DOHH2 (cell line): ENCODE results near the gene HOXB1.

Experiments
- H3F3A ChIP-seq: fragments of 200-600 bp; sonication (generic), shearing (Covaris generic); 2 replicates; pipeline ENCODE4 v1.6.0; 2016; ENCODE audit warnings: antibody characterized with exemption, mild to moderate bottlenecking; ENCODE audit not compliant: control insufficient read depth, insufficient read depth
- H3K27ac ChIP-seq: fragments of 200-600 bp; sonication (generic); 2 replicates; pipeline ENCODE4 v1.5.1; 2014; ENCODE audit warnings: low read depth, mild to moderate bottlenecking, low read length, moderate library complexity
- H3K27me3 ChIP-seq: fragments of 200-600 bp; sonication (generic); 2 replicates; pipeline ENCODE4 v1.6.1; 2014; ENCODE audit warnings: mild to moderate bottlenecking, low read length, mixed read lengths; ENCODE audit not compliant: control insufficient read depth
- H3K36me3 ChIP-seq: fragments of 200-600 bp; sonication (generic); 2 replicates; pipeline ENCODE4 v1.6.1; 2014; ENCODE audit warnings: mild to moderate bottlenecking, low read length, moderate library complexity, mixed read lengths; ENCODE audit not compliant: control insufficient read depth
- H3K4me1 ChIP-seq: fragments of 200-600 bp; sonication (generic); 2 replicates; pipeline ENCODE4 v1.6.1; 2014; ENCODE audit warnings: mild to moderate bottlenecking, low read length, mixed read lengths; ENCODE audit not compliant: control insufficient read depth
- H3K4me2 ChIP-seq: fragments of 200-600 bp; sonication (generic); 2 replicates; pipeline ENCODE4 v1.6.0; 2014; ENCODE audit warnings: mild to moderate bottlenecking, low read length, moderate library complexity
- H3K4me3 ChIP-seq: fragments of 200-600 bp; sonication (generic); 2 replicates; pipeline ENCODE4 v1.5.1; 2014; ENCODE audit warnings: mild to moderate bottlenecking, low read length, mixed read lengths
- H3K79me2 ChIP-seq: fragments of 200-600 bp; sonication (generic); 2 replicates; pipeline ENCODE4 v1.6.1; 2014; ENCODE audit warnings: mild to moderate bottlenecking, low read length, mixed read lengths; ENCODE audit not compliant: control insufficient read depth
- H3K9me2 ChIP-seq: fragments of 200-600 bp; sonication (generic); replicated peaks from 2 replicates; pipeline ENCODE4 v1.6.1; 2014; ENCODE audit warnings: mild to moderate bottlenecking, low read length, mixed read lengths; ENCODE audit not compliant: control insufficient read depth
- H3K9me3 ChIP-seq: fragments of 200-600 bp; sonication (generic); 2 replicates; pipeline ENCODE4 v1.6.1; 2014; ENCODE audit warnings: antibody characterized with exemption, low read length, mixed read lengths; ENCODE audit not compliant: control insufficient read depth, insufficient read depth
- H4K20me1 ChIP-seq: fragments of 200-600 bp; sonication (generic); 2 replicates; pipeline ENCODE4 v1.6.0; 2014; ENCODE audit warnings: low read depth, mild to moderate bottlenecking, antibody characterized with exemption, low read length, moderate library complexity; ENCODE audit not compliant: control insufficient read depth, insufficient read depth
- EZH2phosphoT487 ChIP-seq: fragments of 200-600 bp; sonication (generic); IDR thresholded peaks from 2 replicates; pipeline ENCODE4 v1.6.1; 2017; ENCODE audit warnings: borderline replicate concordance, mild to moderate bottlenecking, antibody characterized with exemption, low read length, moderate library complexity, mixed read lengths
- TF ChIP-seq, protein P1 (sequence below): fragments of 200-600 bp; sonication (generic); IDR thresholded peaks from one replicate; pipeline ENCODE4 v1.5.1; 2014; ENCODE audit warnings: antibody characterized with exemption, mild to moderate bottlenecking, low read depth, low read length; ENCODE audit not compliant: poor library complexity, severe bottlenecking

HOXB1 gene

DNA sequence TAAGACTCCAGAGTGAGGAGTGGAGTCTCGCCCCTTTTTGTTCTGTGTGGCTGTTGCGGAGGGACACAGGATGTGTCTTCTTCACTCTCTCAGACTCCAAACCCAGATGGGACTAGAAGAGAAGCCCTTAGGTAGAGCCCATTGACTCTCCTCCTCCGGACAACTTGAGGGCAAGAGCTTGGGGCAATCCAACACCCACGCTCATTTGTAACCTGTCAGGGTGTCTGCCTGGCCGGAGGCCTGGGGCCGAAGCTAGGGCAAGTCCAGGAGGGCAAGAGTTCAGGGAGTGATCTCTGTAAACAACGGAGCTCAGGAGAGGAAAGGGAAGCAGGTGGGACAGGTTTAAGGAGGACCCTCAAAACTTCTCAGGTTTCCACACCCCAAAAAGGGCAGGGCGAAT, 1.4 kb upstream of the HOXB1 start:
- Histone ChIP-seq H3K36me3 (no peaks in the 10 kb centered on the region), H3K4me3 (no peak overlapping the region), H3K27me3 (peaks cover 10% of the 10 kb centered on the region), H3K4me2 (no peak overlapping the region), H3K4me1 (no peaks in the 10 kb centered on the region), H3K79me2 (no peaks in the 10 kb centered on the region), H3K9me3 (no peaks in the 10 kb centered on the region), H4K20me1 (no peaks in the 10 kb centered on the region), H3K27ac (no peak overlapping the region), H3K9me2 (no peaks in the 10 kb centered on the region), H3F3A (no peaks in the 10 kb centered on the region)
- TF ChIP-seq EZH2phosphoT487: no peak
- TF ChIP-seq, protein P1, sequence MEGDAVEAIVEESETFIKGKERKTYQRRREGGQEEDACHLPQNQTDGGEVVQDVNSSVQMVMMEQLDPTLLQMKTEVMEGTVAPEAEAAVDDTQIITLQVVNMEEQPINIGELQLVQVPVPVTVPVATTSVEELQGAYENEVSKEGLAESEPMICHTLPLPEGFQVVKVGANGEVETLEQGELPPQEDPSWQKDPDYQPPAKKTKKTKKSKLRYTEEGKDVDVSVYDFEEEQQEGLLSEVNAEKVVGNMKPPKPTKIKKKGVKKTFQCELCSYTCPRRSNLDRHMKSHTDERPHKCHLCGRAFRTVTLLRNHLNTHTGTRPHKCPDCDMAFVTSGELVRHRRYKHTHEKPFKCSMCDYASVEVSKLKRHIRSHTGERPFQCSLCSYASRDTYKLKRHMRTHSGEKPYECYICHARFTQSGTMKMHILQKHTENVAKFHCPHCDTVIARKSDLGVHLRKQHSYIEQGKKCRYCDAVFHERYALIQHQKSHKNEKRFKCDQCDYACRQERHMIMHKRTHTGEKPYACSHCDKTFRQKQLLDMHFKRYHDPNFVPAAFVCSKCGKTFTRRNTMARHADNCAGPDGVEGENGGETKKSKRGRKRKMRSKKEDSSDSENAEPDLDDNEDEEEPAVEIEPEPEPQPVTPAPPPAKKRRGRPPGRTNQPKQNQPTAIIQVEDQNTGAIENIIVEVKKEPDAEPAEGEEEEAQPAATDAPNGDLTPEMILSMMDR: no peak

DNA sequence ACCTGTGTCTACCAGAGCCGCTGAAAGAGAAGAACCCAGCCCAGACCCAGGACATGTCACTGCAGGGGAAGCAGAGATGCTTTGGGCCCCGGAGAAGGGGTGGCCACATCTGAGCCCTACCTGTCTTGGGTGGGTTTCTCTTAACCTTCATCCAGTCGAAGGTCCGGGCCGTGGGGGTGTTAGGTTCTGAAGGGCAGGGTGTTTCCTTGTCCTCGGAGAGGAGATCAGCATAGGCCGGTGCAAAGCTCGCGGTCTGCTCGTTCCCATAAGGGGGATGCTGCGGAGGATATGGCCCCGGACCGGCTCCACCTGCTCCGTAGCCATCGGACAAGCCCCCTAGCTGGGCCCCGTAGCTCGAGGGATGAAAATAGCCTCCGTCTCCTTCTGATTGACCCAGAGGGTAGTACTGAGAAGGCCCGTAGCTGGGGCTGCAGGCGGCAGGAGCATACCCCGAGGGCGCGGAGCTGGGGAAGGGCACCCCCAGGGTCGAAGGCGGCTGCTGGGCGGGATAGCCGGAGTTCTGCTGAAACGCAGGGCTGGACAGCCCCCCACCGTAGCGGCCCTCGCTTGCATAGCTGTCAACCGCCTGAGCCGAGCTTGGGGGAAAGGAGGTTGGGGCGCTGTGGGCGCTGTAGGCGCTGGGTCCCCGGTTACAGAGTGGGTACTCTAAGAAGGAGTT, 464 bp downstream of the HOXB1 start:
- no peaks in the 10 kb centered on the region for H3K79me2 ChIP-seq
- H3K4me1 ChIP-seq: no peaks in the 10 kb centered on the region
- H3K9me3 ChIP-seq: no peaks in the 10 kb centered on the region
- H3K27me3 ChIP-seq: peaks cover 4% of the 10 kb centered on the region; the same call in 1 of the 2 replicates
- no peak overlapping the region for H3K4me2 ChIP-seq
- H3K4me3 ChIP-seq: no peak overlapping the region
- no peaks in the 10 kb centered on the region for H3K36me3 ChIP-seq
- no peak for TF ChIP-seq EZH2phosphoT487
- TF ChIP-seq, protein P1: no peak
- H3F3A ChIP-seq: no peaks in the 10 kb centered on the region
- H4K20me1 ChIP-seq: no peaks in the 10 kb centered on the region; the same call in 1 of the 2 replicates
- H3K27ac ChIP-seq: no peak overlapping the region
- no peaks in the 10 kb centered on the region for H3K9me2 ChIP-seq

DNA sequence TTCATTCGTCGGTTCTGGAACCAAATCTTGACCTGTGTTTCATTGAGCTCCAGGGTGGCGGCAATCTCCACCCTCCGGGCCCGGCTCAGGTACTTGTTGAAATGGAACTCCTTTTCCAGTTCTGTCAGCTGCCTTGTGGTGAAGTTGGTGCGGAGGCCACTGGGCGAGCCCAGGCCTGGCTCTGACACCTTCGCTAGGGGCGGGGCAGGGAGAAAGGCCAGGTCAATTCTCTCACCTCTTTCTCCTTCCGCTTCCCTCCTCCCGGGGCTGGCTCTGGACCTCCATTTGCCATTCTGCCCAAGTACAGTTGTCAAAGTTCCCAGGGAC, 1.2 kb downstream of the HOXB1 start:
- H3K9me2 ChIP-seq: no peaks in the 10 kb centered on the region
- no peaks in the 10 kb centered on the region for H3K79me2 ChIP-seq
- H3K36me3 ChIP-seq: no peaks in the 10 kb centered on the region
- no peak overlapping the region for H3K4me3 ChIP-seq
- no peaks in the 10 kb centered on the region for H3K4me1 ChIP-seq
- H3K4me2 ChIP-seq: no peak overlapping the region
- no peaks in the 10 kb centered on the region; the same call in 1 of the 2 replicates for H4K20me1 ChIP-seq
- H3F3A ChIP-seq: no peaks in the 10 kb centered on the region
- no peak overlapping the region for H3K27ac ChIP-seq
- H3K9me3 ChIP-seq: no peaks in the 10 kb centered on the region
- no peak for TF ChIP-seq EZH2phosphoT487
- TF ChIP-seq, protein P1: no peak
- H3K27me3 ChIP-seq: peaks cover 4% of the 10 kb centered on the region; the same call in 1 of the 2 replicates
